HG02588 (cell line): ENCODE results near the gene SAC3D1.

Experiments used
- ATAC-seq: cut with Tn5 transposase; IDR thresholded peaks from one replicate; pipeline ENCODE4 v1.9.1; 2021; ENCODE audit warnings: mild to moderate bottlenecking, moderate library complexity; ENCODE audit not compliant: unreplicated experiment

The SAC3D1 gene

DNA sequence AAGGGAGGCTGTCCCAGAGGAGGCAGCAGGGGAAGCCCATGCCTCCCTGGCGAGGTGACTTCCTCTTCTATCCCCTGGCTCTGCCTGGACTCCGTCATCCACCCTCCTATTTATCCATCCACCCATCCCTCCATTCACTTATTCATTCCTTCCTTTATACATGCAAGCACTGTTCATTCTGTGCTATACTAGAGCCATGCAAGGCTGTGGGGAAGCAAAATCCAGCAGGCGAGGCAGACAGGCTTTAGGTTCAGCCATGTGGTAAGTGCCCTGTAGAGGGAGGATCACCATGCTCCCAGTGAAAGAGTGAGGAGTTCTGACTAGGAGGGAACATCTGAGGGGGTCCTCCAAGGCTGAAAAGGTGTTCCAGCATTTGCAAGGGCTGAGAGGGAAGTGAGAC is 18.5 kb downstream of the SAC3D1 start:
- no peak for ATAC-seq

DNA sequence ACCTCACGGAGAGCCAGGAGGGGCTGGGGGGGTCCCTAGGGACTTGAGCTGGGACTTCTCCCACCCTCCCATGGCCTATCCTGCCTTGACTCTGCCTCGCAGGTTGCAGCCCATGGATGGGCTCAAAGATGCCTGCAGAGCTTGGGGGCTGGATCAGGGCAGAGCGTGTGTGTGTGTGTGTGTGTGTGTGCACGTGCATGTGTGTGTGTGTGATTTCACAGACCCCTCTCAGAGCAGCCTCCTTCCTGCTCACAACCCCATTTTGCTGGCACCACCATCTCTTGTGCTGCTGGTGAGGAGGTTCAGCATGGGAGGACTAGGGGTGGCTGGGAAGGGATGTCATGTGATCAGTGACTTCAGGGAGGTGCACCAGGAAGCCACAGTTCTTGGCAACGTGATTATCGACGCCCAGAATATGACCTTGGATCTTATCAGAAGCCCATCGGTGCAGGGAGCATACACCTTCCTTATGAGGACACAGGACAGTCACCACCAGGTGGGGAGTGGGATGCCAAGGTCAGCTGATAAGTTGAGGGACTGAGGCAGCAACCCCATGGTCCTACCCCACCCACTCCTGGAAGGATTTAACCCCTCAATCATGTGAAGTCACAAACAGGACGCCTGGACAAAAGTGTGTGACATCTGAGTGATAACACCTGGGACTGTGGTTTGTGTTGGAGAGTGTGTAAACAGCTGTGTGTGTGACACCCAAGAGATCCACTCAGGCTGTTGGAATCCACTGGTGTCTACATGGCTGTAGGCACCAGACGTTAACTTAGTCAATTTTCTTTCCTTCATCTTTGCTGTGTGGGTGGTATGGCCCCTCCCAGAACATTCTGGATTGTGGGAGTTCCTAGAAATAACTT is 19.2 kb downstream of the SAC3D1 start:
- ATAC-seq, result no peak

DNA sequence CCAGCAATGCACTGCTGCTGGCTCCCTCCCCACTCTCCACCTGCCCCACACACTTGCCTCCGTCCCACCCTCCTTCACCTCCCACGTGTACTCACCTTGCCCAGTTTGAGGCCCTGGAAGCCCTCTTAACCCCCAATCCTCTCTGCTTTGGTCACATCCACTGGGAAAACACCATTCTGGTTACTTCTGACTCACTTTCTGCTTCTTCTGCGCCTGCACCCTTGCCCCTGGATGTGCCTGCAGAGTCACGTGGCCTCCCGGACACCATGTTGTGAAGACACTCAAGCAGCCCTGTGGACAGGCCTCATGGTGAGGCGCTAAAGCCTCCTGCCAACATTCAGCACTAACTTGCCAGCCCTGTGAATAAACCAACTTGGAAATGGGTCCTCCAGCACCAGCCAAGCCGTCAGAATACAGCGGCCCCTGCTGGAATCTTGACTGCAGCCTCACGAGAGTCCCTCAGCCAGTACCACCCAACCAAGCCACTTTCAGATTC is 20.0 kb downstream of the SAC3D1 start:
- ATAC-seq, result no peak

DNA sequence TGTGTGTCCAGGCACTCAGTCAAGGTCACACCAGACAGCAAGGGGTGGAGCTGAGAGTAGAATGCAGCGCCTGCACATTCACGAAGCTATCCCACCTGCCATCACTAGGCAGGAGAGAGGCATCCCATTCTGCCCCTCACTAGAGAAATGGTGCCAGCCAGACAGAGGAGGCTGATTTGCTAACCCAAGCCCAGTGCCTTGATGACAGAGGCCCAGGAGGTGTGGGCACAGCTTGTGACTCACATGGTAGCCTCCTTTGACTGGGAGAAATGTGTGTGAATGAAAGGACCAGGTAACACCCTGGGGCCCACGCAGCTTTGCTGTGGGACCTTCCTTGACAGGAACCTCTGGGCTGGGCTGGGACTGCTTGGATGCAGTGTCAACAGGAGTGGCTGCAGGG is 22.5 kb downstream of the SAC3D1 start:
- ATAC-seq, result no peak

DNA sequence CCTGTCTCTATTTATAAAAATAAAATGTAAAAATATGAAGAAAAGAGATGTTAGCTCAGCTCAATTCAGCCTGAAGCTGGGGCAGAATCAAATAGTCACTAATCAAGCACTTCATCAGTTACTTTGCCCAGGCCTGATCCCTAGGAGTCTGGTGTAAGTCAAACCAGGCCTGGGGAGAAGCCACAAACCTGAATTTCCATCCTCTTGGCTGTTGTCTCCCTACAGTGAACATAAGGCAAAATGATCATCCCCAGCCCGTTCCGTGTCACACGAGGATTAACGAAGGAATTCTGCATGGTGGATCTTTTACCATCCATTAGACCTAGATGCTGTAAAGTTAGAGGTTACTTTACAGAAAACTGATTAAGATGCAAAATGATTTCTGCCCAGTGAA is 23.8 kb downstream of the SAC3D1 start:
- ATAC-seq, result no peak

DNA sequence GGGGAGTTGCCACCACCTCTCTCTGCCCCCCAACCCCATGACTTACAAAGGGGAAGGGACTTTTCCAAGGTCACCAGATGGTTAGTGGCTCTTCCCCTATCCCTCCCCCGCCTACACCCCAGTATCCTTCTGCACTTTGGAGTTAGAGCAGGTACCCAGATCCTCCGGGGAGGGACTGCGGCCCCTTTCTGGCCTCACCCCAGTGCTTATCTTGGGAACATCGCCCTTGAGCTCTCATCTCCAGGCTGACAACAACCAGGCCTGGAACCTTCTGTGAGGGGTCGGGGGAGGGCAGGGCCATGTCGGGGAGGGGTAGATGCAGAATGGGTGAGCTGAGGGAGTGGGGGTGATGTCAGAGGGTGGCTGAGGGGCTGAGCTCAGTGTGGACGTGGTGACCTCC is 24.8 kb downstream of the SAC3D1 start:
- no peak for ATAC-seq

DNA sequence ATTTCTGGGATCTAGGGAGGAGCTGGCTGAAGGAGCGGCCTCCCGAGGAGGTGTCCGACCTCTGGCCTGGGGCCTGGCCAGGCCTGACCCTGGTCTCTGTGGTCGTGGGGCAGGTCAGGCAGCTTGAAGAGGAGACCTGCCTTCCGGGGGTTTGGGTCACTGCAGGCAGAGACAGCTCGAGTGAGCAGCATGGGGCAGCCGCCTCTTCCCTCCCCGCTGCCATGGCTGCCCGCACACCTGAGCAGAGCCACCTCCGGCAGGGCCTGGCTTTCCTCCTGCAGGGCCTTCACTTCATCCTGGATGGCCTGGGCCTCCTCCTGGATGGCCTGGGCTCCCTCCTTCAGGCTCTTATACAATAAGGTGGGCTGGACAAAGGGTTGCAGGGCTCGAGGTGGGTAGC is 25.3 kb downstream of the SAC3D1 start:
- ATAC-seq, result no peak

DNA sequence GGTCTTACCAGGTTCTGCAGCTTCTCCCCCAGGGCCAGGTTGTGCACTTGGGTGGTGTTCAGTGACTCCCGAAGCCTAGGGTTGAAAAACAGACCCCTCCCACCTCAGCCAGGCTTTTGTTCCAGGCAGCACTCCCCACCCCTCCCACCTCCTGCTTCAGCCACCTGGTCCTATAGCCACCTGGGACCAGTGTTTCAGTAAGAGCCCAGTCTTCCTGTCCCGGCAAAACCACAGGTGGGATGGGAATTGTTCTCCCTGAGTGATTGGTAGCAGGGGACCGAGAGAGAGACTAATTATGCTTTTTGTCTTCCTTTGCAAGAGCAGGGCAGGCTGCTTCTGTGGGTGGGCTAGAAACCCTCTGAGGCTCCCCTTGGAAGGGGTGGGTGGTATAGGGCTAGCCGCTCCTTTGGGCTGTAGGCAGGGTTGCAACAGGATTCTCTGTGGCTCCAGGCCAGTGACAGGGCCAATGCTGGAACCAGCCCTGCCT is 25.8 kb downstream of the SAC3D1 start:
- no peak for ATAC-seq

DNA sequence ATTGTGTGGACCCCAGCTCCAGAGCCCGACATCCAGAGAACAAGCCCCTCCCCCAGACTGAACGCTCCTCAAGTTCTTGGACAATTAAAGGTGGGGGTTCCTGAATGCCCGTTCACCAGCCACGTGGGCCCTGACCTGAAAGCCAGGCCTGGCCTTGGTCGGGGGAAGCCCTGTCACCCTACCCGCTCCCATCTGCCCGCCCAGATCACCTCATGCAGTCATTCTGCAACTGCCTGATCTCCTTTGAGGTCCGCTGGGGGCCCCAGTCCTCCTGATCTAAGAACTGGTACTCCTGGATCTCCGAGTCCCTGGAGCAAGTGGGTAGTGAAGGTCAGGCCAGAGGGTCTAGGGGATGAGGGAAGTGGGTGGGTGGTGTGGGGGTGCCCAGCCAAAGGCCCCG is 26.4 kb downstream of the SAC3D1 start:
- ATAC-seq, result no peak

DNA sequence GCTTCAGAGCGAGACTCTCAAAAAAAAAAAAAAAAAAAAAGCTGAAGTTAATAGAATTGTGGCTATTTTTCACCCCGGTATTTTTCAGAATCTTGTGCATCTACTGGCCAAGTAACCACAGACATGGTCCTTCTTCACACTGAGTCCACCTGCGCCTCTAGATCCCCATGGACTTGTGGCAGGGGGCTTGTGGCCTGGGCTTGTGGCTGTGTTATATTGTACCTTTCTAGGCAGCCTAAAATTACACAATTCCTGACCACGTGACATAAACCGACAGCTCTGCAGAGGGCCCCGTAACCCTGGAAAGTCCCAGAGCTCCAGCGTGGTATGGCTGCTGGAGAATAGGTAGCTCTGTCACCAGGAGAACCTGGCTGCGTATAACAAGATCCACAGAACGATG is 28.2 kb downstream of the SAC3D1 start:
- ATAC-seq, result no peak

DNA sequence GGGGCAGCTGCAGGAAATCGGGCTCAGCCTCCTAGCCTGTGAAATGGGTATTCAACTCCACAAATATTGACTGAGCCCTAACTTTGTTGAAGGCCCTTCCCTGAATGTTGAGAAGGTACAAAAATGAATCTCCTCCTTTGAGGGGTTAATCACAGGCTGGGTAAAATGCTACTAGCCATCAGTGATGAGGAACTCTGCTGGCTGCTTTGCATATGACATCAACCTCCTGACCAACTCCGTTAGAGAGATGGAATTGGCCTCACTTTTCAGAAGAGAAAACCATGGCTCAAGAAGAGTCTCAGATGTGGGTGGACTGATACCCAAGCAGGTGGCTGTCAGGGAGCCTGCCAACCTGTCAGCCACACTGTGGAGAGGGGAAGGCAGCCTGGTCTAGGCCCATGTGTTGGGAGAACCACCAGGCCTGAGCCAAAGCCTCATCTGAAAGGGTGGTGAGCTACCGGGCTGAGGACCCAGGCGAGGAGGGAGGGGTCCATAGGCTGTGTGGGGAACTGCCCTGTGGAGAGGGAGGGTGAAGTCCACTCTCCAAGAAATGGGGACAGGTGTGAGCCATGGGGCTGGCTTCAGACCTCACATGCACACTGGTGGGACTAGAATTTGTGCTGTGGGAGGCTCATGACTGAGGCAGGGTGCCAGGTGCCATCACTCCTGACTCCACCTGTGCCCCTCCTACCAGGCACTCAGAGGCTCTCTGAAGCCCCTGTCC is 31.1 kb downstream of the SAC3D1 start:
- ATAC-seq, result no peak

DNA sequence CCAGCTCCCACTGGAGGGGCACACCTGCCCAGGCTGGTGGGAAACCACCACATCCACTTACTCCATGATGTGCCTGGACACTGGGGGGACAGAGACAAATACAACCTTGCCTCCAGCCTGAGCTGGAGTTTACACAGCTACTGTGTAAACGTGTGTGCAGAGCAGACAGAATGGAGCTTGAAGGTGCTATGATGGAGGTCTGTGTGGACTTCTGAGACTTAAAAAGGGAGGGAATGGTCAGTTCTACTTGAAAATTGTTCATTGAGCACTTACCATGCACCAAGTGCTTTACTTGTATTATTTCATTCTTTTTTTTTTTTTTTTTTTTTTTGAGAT is 31.6 kb downstream of the SAC3D1 start:
- no peak for ATAC-seq

DNA sequence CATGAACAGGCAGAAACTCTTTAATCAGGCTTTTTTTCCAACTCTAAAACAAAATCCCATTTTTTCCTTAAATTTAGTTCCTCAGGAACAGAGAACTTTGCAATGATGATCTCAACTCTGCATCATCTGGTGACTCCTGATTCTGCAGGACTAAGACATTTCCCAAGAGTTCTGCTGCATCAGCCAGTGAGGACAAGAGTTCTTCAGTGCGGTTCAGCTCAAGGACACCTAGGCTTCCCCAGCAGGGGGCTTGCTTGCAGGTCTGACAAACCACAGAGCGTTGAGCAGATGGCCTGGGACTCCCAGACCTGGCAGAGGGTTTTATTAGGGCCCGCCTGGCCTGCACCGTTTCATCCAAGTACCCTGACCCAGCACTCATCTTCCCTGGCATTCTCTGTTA is 36.4 kb downstream of the SAC3D1 start:
- ATAC-seq, result no peak

DNA sequence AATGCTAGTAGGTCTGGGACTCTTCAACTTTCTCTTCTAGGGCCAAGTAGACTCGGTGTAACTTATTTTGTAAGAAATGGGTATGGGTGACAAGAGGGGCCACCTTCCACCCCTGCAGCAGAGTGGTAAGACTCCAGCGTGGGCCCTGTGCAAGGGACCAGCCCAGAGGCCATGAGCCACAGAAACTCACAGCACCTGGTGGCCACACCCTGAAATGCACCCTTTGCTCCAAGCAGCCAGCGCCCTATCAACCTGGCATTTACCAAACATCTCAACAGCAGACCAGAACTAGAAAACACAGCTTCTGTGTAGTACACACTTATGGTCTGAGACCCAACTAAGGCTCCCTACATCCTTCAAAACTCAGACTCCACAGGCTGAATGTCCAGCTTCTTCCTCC is 37.1 kb downstream of the SAC3D1 start:
- ATAC-seq, result no peak

DNA sequence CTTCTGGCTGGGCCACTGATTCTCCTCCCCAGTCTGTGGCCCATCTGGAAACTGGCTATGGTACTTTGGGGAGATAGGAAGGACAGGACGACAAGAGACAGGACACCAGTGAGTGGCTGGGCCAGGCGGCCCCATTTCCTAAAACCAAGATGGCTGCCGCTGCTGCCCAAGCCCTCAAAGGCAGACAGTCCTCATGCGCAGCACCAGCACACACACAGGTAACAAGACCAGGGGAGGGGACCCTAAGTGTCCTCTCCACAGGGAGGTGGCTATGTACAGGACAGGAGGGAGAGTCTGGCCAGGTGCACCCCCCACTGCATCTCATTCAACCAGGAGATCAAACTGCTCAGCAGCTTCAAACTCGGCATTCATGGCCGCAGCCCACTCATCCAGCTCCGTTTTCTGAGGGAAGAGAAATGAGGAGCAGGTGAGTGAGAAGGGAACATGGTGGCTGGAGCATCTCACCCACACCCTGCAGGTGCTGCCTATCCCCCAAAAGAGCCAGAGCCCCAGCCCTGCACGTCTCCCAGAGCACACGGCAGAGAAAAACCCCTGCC is 37.9 kb downstream of the SAC3D1 start:
- ATAC-seq, result no peak

DNA sequence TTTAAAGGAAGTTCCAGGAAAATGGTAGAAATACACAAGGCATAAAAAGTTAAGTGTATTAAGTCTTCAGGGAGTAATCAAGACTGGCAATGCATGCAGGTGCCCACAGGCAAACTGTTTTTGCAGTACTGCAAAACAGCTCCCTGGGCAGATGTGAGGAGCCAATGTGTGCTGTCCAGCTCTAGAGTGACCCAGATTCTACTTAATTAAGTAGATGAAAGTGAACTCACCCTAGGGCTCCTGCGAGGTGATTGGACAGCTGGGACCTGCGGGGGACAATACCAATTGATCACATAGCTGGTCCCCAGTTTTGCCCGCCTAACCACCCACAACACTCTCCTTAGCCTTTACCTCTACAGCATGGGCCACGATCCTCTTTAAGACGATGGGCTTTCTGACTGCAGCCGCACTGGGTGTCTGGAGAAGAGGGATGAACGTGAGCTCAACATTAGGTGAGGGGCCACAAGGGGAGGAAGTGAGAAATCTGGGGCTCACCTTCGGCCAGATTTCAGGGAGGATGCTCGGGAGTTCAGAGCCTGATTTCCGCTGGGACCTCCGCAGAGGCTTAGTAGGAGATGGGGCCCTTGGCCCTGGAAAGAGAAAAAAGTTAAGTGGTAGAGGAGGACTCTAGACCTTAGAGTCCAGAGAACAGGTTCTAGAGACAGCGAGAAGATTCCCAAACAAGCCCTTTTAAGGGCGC is 42.3 kb downstream of the SAC3D1 start:
- no peak for ATAC-seq

DNA sequence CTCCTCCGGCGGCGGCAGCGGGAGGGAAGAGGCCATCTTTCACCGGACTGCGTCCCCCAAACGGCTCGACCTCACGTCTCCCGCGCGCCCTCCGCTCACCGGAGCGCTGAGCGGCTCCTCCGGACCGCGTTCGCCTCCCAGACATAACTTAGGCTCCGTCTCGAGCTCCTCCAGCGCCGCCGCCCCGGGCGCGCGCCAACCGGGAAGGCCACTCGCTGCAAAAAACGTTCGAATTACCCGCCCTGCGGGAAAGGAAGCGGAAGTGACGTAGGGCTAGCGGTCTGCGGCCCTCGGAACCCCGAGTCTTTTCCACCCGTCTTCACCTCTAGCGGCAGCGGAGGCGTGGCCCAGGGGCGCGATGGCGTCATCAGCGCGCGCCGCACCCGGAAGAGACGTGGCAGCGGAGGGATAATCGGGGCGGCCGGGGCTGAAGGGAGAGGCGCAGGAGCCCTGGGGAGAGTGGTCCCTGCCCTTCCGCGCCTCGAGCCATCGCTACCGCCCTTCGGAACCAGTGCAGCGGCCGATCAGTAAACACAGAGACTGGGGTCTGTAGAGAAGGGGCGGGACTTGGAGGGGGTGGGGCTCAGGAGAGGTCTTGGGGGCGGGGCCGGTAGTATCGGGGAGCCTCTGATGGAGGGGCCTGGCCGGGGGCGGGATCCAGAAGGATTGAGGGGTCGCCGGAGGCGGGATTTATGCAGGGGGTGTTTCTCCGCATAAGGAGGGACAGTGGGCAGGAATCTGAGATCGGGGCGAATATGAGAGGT is 43.0 kb downstream of the SAC3D1 start, which contains the start of the genes CDCA5 and ZFPL1:
Gene CDCA5 (minus strand): TSS at position 207 of the 764 bp plus-strand sequence. CDS start 62 bp downstream, at position 145.
Gene ZFPL1 (plus strand): TSS at position 389 of the 764 bp plus-strand sequence. CDS start 477 bp downstream, outside the sequence.
- peak; percentile 80 for ATAC-seq

DNA sequence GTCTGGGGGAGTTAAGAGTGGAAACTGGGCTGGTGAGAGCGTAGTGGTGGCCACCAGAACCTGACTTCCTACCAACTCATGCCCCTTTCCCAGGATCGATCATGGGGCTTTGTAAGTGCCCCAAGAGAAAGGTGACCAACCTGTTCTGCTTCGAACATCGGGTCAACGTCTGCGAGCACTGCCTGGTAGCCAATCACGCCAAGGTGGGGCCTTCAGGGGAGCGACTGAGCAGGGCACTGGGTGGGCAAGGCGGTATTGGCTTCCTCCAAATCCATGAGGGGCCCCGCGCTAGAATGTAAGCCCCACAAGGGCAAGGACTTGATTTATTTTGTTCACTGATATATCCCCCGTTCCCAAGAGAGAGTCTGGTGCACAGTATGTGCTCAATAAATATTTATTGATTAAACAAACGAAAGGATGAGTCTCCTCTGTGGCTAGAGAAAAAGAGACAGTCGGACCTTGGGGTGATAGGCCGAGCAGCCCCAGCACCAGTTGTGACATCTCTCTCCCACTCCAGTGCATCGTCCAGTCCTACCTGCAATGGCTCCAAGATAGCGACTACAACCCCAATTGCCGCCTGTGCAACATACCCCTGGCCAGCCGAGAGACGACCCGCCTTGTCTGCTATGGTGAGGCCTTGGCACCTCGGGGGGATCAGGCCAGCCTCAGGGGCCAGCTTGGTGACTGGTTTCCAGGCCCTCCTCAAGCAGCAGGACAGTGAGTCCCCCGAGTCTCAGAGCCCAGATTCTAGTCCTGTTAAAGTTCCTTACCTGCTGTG is 43.8 kb downstream of the SAC3D1 start:
- ATAC-seq, result no peak

DNA sequence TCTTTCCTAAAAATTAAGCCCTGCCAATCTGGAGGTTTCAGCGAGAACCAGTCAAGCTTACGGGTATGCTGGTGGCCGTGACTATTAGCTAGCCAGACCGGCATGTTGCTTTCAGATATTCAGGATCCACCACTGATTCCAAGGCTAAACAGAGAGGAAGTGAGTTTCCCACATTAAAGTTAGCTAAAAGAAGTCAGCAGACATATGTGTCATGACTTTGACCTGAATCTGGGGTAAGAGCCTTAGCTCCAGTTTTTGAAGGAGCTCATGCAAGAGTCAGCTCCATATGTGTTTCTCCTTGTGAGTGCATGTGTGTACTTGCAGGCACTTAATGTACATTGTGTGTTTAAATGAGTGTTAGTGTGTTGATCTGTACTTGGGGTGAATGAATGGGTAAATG is 44.4 kb downstream of the SAC3D1 start:
- ATAC-seq, result no peak
